ENCODE measurements around the gene RRP1.

DNA sequence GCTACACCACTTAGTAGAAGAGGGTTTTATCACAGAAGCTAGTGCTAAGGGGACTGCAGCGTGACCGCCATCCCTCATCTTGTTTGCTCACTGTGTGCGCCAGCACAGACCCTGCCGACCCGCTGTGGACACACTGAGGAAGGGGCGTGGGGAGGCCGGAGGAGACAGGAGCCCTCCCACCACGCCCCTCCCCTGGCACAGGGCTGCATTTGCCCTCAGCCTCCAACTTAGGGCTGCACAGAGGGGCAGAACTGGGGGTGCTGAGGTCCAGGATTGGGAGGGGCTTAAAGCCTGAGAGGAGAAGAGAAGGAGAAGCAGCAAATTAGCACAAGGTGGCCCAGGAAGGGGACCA is 37.2 kb downstream of the RRP1 start:
- TF ChIP-seq POLR2A (IDR thresholded peaks at IDR 0.05; ENCODE audit: low read depth, low read length) (no peak), POLR2AphosphoS5 (IDR thresholded peaks at IDR 0.05; ENCODE audit: low read depth, low read length) (no peak)
